Adrenal gland (tissue), 5 donors: ENCODE results near the gene FLVCR2.

Experiments used
- CTCF ChIP-seq, 6 experiments: fragments of 450-650 bp in 4 of 6; fragments of 200-600 bp in 2 of 6; sonication (generic) in 1 of 6; IDR thresholded peaks; 1 replicate in 5 of 6; 2 replicates in 1 of 6; pipeline versions ENCODE4 v1.5.1 to v1.8.0; 2016 to 2021; ENCODE audit warnings: antibody characterized with exemption in 6 of 6, mild to moderate bottlenecking in 2 of 6, moderate library complexity in 1 of 6
- POLR2A ChIP-seq, 2 donors: fragments of 450-650 bp; IDR thresholded peaks; one replicate each; pipeline ENCODE4 v1.6.1; 2017; ENCODE audit warnings: antibody characterized with exemption in 2 of 2, mild to moderate bottlenecking in 2 of 2, moderate library complexity in 1 of 2
- donor health status: DM: no; HTN: no; CAD: no.

DNA sequence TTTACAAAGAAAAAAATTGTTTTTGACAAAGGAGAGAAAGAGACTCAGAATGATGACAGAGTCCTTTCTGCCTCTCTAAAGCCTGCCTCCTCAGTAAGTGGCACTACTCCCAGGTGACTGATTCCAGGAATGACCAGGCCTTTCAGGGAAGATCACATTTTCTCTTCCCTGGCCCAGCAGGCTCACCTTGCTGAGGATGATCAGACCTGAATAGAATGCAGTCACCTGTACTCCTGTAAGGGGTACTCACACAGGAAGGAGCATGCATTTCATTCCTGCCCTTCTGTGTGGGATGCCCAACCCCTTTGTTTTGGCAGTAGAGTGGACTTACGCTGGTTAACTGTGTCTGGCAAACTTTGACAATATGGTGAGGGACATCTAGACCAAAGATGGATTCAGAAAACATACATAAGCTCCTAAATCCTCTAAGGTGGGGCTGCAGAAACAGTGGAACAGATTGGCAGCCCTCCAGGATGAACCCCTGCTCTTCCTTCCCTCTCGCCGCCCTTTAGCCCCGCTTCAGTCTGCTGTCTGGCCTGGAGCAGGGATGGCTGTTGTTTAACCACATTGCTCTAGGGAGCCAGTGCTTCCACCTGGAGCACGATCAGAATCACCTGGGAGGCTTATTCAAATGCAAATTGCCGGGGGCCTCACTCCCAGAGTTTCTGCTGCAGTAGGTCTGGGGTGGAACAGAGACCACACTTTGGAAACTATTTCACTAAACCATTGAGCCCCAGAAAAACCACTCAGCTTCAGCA is 52.5 kb downstream of the FLVCR2 start:
- TF ChIP-seq CTCF (IDR thresholded peaks at IDR 0.05) (no peak), POLR2A (IDR thresholded peaks at IDR 0.05) (no peak)
